HAP-1 (cell line): ENCODE data around the gene LILRB5.
"Not testable (repeated sequence)": the region's sequence is repeated elsewhere in the genome, so short reads cannot be mapped to it uniquely, and the experiment has no call there.

Experiments
- DNase-seq, 2 experiments: peaks; one replicate each; pipeline ENCODE4 v3.0.0-alpha.2; 2016 to 2020; ENCODE audit warnings: low spot score in 2 of 2
- H3K27me3 ChIP-seq: fragments of 250-450 bp; sonication (Bioruptor Pico); 2 replicates; pipeline ENCODE4 v1.5.1; 2020; ENCODE audit warnings: low read depth, mild to moderate bottlenecking, moderate library complexity
- H3K36me3 ChIP-seq: fragments of 250-450 bp; sonication (Bioruptor Pico); replicated peaks from 2 replicates; pipeline ENCODE4 v1.5.1; 2020; ENCODE audit warnings: mild to moderate bottlenecking
- H3K4me1 ChIP-seq: fragments of 250-450 bp; sonication (Bioruptor Pico); 2 replicates; pipeline ENCODE4 v1.5.1; 2020; ENCODE audit warnings: mild to moderate bottlenecking
- H3K4me3 ChIP-seq: fragments of 250-450 bp; sonication (Bioruptor Pico); 2 replicates; pipeline ENCODE4 v1.5.1; 2020; ENCODE audit warnings: mild to moderate bottlenecking, moderate library complexity
- H3K9me3 ChIP-seq: fragments of 250-450 bp; sonication (Bioruptor Pico); 2 replicates; pipeline ENCODE4 v1.5.1; 2020; ENCODE audit warnings: mild to moderate bottlenecking, moderate library complexity
- in situ Hi-C: fragments of 300-500 bp; cut with MboI; formaldehyde crosslinking; loops from 3 replicates; pipeline ENCODE4 v1.14.3; 2020; ENCODE audit warnings: low sequenced_read_pairs, inconsistent platforms, mixed read lengths

Gene LILRB5

GRCh38 chr19:54281729-54282075 is 24.6 kb upstream of the LILRB5 start:
- H3K27me3 ChIP-seq, H3K9me3 ChIP-seq, in situ Hi-C loops, H3K4me3 ChIP-seq, H3K4me1 ChIP-seq, H3K36me3 ChIP-seq, DNase-seq: not testable (repeated sequence)

- Histone ChIP-seq H3K36me3 (no peaks in the 10 kb centered on the region), H3K27me3 (peaks cover 6% of the 10 kb centered on the region; the same call in 1 of the 2 replicates), H3K4me1 (no peaks in the 10 kb centered on the region), H3K9me3 (no peaks in the 10 kb centered on the region), H3K4me3 (no peak within 1 kb of the TSS)
- in situ Hi-C loops, result no loop called here
- no peak for DNase-seq
Measured at GRCh38 chr19:54281007-54281728, 24.1 kb upstream of the LILRB5 start, which contains the start of gene LILRB2. Gene LILRB2 (minus strand): TSS chr19:54281110. CDS start chr19:54280496, 614 bp downstream.

GRCh38 chr19:54280441-54280840 is 23.4 kb upstream of the LILRB5 start:
- H3K36me3 ChIP-seq, in situ Hi-C loops, DNase-seq, H3K4me3 ChIP-seq, H3K4me1 ChIP-seq, H3K27me3 ChIP-seq, H3K9me3 ChIP-seq: not testable (repeated sequence)

- H3K36me3 ChIP-seq, H3K27me3 ChIP-seq, DNase-seq, H3K9me3 ChIP-seq, in situ Hi-C loops, H3K4me3 ChIP-seq, H3K4me1 ChIP-seq: not testable (repeated sequence)
Measured at GRCh38 chr19:54280025-54280424, 23.0 kb upstream of the LILRB5 start.

- Histone ChIP-seq H3K9me3 (no peaks in the 10 kb centered on the region), H3K36me3 (no peaks in the 10 kb centered on the region), H3K4me1 (no peaks in the 10 kb centered on the region), H3K4me3 (no peak overlapping the region), H3K27me3 (peaks cover 6% of the 10 kb centered on the region; the same call in 1 of the 2 replicates)
- no peak for DNase-seq
- in situ Hi-C loops, result no loop called here
Measured at GRCh38 chr19:54279406-54279962, 22.4 kb upstream of the LILRB5 start.

GRCh38 chr19:54278571-54279195 is 21.6 kb upstream of the LILRB5 start:
- H3K9me3 ChIP-seq, H3K27me3 ChIP-seq, H3K36me3 ChIP-seq, H3K4me1 ChIP-seq, DNase-seq, in situ Hi-C loops, H3K4me3 ChIP-seq: not testable (repeated sequence)

GRCh38 chr19:54278056-54278455 is 21.0 kb upstream of the LILRB5 start:
- H3K27me3 ChIP-seq, H3K36me3 ChIP-seq, H3K4me3 ChIP-seq, H3K9me3 ChIP-seq, H3K4me1 ChIP-seq, DNase-seq, in situ Hi-C loops: not testable (repeated sequence)

GRCh38 chr19:54277111-54277615 is 20.1 kb upstream of the LILRB5 start:
- in situ Hi-C loops, H3K27me3 ChIP-seq: not testable (repeated sequence)

GRCh38 chr19:54275951-54276350 is 18.9 kb upstream of the LILRB5 start:
- Histone ChIP-seq H3K27me3 (peaks cover 6% of the 10 kb centered on the region; the same call in 1 of the 2 replicates), H3K36me3 (no peaks in the 10 kb centered on the region), H3K4me1 (no peaks in the 10 kb centered on the region), H3K9me3 (no peaks in the 10 kb centered on the region), H3K4me3 (no peak overlapping the region)
- DNase-seq, result no peak
- in situ Hi-C loops, result no loop called here

More at GRCh38 chr19:54277111-54277615, 20.1 kb upstream of the LILRB5 start:
- H3K4me1 ChIP-seq, DNase-seq, H3K36me3 ChIP-seq, H3K9me3 ChIP-seq, H3K4me3 ChIP-seq: not testable (repeated sequence)

- H3K4me3 ChIP-seq, DNase-seq, H3K27me3 ChIP-seq, H3K9me3 ChIP-seq, H3K4me1 ChIP-seq, H3K36me3 ChIP-seq, in situ Hi-C loops: not testable (repeated sequence)
Measured at GRCh38 chr19:54274516-54274915, 17.4 kb upstream of the LILRB5 start.

- in situ Hi-C loops, result no loop called here
- Histone ChIP-seq H3K9me3 (no peaks in the 10 kb centered on the region), H3K27me3 (peaks cover 7% of the 10 kb centered on the region; the same call in 1 of the 2 replicates), H3K36me3 (no peaks in the 10 kb centered on the region), H3K4me3 (no peak overlapping the region), H3K4me1 (no peaks in the 10 kb centered on the region)
- DNase-seq, result no peak
Measured at GRCh38 chr19:54273821-54274220, 16.7 kb upstream of the LILRB5 start.

- H3K9me3 ChIP-seq, H3K4me3 ChIP-seq, H3K4me1 ChIP-seq, in situ Hi-C loops, H3K36me3 ChIP-seq, DNase-seq: not testable (repeated sequence)
- H3K27me3 ChIP-seq, result peaks cover 11% of the 10 kb centered on the region; the same call in 1 of the 2 replicates
Measured at GRCh38 chr19:54272181-54272580, 15.1 kb upstream of the LILRB5 start.

GRCh38 chr19:54271587-54271986 is 14.5 kb upstream of the LILRB5 start:
- H3K4me1 ChIP-seq, in situ Hi-C loops, H3K36me3 ChIP-seq, H3K4me3 ChIP-seq, DNase-seq, H3K9me3 ChIP-seq: not testable (repeated sequence)
- H3K27me3 ChIP-seq, result peaks cover 11% of the 10 kb centered on the region; the same call in 1 of the 2 replicates

GRCh38 chr19:54271106-54271505 is 14.0 kb upstream of the LILRB5 start:
- no peaks in the 10 kb centered on the region for H3K36me3 ChIP-seq
- H3K4me1 ChIP-seq, result no peaks in the 10 kb centered on the region
- no peak overlapping the region for H3K4me3 ChIP-seq
- H3K9me3 ChIP-seq, result no peaks in the 10 kb centered on the region
- H3K27me3 ChIP-seq, result peaks cover 8% of the 10 kb centered on the region; the same call in 1 of the 2 replicates
- in situ Hi-C loops, result no loop called here
- DNase-seq, result no peak
